Daoy (cell line): Measurements from ENCODE around the gene CDK17. TPM values are rescaled to one million over a fixed set of nuclear protein-coding genes. Genes with fewer than 3 reads are reported as not detected.

Experiments used
- DNase-seq: peaks from one replicate; pipeline ENCODE4 v3.0.0-alpha.2; 2015; ENCODE audit warnings: low read depth
- total RNA-seq: library from RNA; depleted of rRNA; stranded (reverse); fragments of >200 nt; shearing (Covaris generic); gene quantifications from 2 replicates; pipeline ENCODE4 v1.2.3, GENCODE V29; 2014

The CDK17 gene
- total RNA-seq, 1 experiment from 2014 or later: 36.3 TPM

- DNase-seq: no peak
Observed at GRCh38 chr12:96263449-96263902, 136.8 kb downstream of the CDK17 start.

- no peak for DNase-seq
Observed at GRCh38 chr12:96261557-96261956, 138.7 kb downstream of the CDK17 start.

DNA sequence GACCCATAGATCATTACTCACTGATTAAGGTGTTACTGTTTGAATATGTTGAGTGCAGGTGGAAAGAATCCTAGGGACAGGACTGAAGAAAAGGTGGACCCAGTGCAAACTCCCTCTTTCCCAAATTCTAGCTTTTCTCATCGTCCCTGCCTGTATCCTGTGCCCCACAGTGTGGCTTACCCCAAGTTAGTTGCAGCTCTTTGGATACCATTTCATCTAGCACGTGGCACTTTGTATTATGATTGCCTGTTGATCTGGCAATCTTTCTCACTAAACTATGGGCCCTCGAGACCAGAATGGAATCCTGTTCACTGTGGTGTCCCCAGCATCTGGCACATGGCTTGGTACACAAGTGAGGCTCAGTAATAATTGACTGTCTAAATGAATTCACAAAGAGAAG lies 139.6 kb downstream of the CDK17 start:
- no peak for DNase-seq

- no peak for DNase-seq
Observed at GRCh38 chr12:96260231-96260630, 140.0 kb downstream of the CDK17 start.

GRCh38 chr12:96258104-96258961 lies 141.9 kb downstream of the CDK17 start:
- peak; percentile 42 for DNase-seq

- no peak for DNase-seq
Observed at GRCh38 chr12:96257550-96258103, 142.6 kb downstream of the CDK17 start.

DNA sequence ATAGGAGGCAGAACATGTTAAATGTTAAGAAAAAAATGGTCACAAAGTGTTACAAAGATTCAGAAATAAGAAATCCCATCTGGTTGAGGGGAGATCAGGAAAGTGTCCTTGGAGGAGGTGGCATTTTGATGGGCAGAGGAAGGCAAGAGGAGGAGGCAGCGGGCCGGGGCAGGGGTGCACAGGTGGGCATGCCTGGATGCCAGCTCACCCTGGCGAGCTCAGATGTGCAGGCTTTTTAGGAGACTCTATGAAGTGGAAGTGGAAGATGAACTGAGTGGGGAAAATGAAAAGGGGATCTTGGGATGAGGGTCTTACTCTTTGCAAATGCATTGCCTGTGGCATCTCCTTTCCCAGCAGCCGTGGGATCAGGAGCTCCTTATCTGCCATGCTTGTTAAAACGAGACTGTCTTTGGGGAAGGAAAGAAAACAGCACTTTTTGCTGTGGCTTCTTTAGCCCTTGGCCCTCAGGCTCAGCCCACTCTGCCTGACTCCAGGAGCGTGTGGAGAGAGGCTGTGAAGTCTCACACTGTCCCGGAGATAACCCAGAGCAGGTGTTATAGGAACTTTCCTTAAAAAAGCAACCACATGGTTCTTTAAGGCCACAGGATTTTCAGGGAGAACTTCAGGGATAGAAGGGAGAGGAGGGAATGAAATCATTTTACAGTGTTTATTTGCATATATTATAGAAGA lies 143.4 kb downstream of the CDK17 start:
- DNase-seq: no peak

DNA sequence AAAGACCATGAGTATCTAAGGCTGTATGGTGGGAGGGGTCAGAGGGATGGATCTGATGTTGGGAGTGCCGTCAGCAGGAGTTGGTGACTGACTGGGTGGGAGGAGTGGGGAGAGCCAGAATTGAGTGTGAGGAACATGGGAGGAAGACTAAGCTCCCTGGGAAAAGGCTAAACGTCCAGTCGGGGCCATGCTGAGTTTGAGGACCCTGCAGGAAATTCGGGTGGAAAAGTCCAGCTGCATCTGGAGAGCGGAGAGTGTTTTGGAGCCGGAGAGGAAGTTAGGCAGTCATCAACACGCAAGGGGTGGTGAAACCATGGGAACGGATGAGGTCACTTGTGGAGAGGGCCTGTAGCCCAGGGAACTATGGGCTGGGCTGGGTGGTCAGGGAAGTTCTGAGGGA lies 145.2 kb downstream of the CDK17 start:
- DNase-seq: peak; percentile 33

- DNase-seq: no peak
Observed at GRCh38 chr12:96250119-96250685, 150.0 kb downstream of the CDK17 start.

DNA sequence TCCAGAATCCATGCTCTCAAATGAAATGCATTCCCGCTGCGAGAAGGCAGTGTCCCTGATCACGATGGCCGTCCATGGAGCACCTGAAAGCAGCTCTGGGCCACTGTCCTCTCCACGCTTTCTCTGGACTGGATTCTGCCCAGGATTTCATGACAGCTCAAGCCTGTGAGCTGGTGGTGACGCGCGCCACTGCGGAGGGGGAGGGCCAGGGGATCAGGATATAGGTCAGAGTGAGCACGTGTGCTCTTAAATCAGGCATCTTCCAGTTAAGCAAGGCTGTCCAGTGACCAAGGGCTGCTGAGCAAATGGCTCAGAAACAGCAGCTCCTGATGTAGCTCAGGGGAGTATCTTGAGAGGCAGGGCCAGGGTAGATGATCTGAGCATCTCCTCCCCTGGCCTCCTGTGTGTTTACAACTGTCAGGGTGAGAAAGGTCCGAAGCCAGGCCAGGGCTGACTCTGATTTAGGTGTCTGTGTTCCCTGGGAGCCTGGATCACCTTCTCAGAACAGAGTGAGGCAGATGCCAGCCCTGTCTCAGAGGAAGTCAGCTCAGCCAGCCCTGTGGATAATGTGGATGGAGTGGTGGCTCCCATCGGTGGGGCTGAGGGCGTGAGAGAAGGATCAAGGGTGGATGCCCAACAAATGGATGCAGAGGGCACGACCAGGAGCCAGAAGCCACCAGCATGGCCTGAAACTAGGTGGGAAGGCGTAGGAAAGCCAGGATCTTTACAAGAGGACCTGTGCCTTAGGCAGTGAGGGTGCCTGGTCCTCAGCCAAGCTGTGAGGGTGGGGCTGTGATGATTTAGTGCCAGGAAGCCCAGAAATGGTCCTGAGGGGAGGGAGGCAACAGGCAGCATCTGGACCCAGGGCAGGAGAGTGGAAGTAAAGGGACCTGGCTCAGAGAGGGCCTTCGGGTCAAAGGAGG lies 150.8 kb downstream of the CDK17 start:
- no peak for DNase-seq

DNA sequence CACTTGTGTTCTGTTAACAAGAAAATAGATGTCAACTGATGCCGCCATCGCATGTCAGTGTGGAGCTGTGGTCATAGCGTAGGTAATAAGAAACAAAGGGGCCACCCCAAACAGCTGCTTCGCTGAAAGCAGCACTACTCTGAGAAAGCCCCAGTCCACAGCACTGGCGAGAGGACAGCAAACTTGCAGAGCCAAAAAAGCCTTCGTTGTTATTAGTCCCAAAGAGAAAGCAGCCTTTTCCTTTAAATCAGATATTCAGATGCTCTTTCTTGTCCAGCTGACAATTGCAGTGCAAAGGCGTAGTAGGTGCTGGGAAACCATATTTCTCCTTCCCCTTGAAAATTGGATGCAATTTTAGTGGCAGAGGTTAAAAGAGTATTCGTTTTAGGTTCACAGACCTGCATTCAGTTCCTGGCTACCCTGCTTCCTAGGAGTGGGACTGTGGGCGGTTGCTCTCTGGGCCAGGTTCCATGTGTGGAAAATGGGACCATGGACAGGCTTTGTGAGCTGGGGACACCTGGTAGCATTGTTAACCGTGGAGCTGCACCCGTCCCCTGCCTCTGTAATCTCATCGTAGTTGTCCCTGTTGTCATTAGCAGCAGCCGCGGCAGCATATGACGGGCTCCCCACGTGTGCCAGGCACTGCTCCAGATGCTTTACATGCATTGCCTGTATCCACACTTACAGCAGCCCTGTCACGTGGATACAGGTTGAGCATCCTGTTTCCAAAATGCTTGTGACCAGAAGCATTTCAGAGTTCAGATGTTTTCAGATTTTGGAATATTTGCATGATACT lies 151.9 kb downstream of the CDK17 start:
- no peak for DNase-seq

GRCh38 chr12:96247563-96247962 lies 152.7 kb downstream of the CDK17 start:
- DNase-seq: peak; percentile 37

- DNase-seq: no peak
Observed at GRCh38 chr12:96246926-96247505, 153.2 kb downstream of the CDK17 start.

GRCh38 chr12:96244826-96245225 lies 155.4 kb downstream of the CDK17 start:
- no peak for DNase-seq

DNA sequence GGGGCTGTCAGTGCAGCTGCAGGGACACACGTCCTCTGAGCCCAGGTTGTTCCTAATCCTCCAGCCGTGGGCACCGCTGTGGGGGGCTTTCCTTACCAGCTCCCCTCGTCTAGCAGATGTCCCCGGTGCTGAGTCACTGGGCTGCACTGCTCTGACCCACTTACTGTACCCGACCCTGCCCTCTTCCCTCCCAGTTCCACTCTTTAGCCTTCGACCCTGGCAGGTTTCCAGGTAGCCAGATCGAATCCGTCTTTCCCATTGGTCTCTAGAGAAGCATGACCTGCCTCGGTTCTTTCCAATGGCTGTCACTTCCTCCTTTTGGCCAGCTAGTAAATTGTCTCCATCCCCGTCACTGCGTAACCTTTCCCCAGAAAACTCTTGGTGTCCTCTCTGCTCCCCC lies 157.6 kb downstream of the CDK17 start:
- peak; percentile 35 for DNase-seq

DNA sequence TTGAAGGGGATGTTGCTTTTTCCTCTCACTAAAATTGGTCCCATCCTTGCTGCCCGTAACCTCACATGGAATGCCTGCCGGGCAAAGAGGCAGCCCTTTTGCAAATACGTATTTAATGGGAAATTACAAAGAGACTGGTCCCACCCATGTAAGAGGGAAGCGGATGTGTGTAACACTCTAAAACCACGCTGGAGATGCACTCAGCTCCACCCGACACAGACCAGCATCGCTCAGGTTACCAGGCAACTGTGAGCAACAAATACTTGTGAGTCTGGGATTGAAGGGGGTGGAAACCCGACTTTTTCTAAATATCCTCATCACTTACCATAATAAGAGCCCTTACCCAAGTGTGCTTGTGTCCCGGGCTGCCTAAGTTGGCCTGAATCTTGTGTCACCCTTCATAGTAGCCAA lies 158.4 kb downstream of the CDK17 start:
- DNase-seq: peak; percentile 90

DNA sequence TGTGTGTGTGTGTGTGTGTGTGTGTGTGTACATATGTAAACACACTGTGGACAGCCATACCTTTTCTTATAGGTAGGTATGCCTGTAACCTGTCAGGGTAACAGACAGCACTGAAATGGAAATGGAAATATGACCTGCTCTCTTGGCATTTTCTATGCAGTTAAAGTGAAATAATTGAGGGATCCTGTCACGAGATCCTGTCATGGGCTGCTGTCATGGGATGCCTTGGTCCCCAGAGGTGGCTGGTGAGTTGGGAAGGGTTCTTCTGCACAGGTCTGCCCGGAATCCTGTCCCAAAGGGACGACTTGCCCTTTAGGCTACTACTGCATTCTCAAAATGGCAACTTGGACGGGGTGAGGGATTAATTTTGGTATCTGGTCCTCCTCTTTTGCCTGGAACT lies 158.8 kb downstream of the CDK17 start:
- DNase-seq: no peak

DNA sequence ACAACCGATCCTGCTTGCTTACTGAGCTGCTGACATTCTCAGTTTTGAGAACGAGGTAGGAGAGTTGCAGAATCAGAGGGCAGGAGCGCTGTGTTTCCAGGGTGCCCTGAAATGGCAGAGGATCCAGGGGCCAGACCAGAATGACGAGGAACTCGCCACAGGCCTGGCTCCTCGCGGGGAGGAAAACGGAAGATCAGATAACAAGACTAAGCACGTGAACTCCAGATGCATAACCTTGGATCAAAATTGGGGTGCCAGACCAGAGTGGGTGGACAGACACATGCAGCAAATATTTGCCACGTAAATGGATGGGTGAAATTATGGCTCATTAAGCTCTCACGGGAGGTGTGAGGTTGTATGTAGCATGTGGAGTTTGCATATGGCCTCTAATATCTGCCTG lies 159.6 kb downstream of the CDK17 start:
- peak; percentile 35 for DNase-seq

- no peak for DNase-seq
Observed at GRCh38 chr12:96239711-96240635, 160.3 kb downstream of the CDK17 start.
